GM11168 (cell line): ENCODE results near the gene GBA2.

ENCODE experiments used
- in situ Hi-C: fragments of 300-500 bp; cut with MboI; formaldehyde crosslinking; loops from one replicate; pipeline ENCODE4 v1.12.0; 2022; ENCODE audit warnings: low sequenced_read_pairs; ENCODE audit not compliant: unreplicated experiment

The GBA2 gene

DNA sequence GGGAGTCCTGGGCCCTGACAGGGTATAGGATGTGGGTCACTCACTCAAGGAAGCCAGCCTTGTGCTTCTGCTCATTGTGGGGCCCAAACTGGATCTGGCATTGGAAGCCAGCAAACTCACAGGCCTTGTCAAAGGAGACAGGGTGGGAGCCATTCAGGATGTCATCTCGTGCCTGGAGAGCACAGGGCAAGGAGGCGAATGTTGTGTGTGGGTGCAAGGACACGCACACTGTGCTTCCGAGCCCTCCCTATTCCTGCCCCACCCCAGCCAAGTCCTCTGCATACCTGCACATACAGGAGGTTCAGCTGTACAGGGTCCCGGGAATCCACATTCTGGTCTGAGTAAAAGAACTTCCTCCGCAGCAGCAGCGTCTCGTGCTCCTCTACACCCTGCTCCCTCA lies 25.1 kb downstream of the GBA2 start:
- in situ Hi-C loops = no loop called here

DNA sequence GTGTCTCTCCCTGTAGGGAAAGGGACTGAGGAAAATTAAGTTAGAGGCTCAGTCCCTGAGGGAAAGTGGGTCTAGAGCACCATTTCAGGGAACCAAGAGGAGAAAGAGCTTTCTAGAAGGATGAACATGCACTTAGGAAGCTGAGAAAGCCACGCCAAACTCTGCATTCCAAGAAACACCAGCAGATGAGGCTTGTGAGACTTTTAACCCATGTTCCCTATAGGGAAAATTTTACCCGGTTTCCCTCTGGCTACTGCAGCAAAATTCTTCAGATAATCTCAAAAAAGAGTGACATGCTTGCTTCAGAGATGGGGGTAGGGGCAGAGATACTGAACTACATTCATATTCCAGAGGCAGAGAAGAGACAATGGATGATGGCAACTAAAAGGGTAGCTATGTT lies 25.6 kb downstream of the GBA2 start:
- in situ Hi-C loops = no loop called here

DNA sequence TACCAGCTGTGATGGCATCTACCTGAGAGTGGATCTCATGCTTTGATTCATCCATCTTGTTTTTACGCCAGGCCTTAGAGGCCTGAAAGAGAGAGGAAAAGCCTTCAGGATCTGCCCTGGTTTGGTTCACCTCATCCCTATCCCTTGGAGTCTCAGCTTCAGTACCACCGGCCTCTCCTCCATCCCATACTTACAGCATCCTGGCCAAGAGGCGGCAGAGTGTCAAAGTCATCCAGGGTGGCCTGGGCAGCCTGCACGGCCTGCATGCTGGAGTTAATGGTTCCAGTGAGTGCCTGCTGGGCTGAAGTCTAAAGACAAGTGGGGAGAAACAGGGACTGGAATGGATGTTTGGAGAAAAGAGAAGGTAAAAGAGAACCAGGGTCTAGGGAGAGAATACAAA lies 29.5 kb downstream of the GBA2 start:
- in situ Hi-C loops = no loop called here

DNA sequence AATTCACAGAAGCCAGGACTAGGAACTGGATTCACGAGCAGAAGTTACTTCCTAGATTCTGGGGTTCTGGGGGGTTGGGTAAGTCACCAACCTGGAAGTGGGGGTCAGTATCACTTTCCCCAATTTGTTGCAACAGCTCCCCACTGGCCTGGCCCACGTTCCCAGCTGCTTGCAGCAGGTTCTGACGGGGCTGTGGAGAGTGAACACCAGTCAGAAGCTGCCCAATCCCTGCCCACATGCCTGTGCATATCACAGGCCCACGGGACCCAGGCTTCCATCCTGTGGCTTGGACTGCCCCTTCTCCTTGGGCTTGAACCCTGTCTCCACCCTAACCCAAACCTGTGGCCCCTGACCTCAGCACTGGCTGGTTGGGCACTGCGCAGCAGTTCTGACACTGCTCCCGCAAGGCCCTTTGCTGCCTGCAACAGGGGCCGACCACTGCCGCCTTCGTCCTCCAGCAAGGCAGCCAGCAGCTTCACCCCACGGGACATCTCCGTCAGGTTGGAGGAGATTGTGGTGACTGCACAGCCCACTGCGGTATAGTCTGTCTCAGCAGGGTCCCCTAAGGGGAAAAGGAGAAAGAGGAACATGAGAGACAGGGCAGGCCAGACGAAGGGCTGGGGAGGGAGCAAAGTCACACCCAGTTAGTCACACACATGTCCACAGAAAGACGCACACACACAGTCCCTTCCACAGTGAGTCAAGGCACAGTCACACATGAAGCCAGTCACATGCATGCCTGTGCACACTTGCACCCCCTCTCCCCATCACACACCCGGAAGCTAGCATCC lies 30.1 kb downstream of the GBA2 start:
- in situ Hi-C loops = no loop called here

DNA sequence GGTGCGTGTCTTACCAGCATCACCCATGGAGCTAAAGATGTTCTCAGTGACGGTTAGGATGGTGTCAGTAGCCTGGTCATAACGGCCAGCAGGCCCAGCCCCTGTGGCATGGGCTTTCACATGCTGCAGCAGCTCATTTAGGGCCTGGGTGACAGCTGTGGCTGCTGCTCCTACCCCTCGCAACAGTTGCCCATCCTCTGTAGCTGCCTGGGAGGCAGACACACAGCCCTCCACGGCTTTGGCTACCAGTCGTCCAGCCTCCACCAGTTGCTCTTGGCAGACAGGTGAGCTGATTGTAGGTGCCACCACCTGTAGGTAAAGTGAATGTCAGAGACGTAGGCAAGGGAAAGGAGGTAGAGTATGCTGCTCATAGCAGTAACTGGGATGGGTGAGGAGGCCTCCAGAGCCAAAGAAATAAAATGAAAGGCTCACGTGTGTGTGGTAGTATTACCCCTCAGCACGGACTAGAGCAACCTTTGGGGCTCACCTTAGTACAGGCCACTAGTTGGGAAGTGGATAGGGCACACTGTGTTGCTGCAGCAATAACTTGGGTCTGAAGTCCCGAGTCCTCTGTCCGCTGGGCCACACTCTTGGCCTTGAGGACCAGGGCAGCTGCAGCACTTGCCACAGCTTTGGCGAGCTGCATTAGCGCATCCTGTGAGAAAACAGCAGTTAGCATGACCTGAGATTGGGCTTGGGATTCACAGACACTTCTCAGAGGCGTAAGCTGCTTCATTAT lies 31.7 kb downstream of the GBA2 start:
- in situ Hi-C loops = no loop called here

DNA sequence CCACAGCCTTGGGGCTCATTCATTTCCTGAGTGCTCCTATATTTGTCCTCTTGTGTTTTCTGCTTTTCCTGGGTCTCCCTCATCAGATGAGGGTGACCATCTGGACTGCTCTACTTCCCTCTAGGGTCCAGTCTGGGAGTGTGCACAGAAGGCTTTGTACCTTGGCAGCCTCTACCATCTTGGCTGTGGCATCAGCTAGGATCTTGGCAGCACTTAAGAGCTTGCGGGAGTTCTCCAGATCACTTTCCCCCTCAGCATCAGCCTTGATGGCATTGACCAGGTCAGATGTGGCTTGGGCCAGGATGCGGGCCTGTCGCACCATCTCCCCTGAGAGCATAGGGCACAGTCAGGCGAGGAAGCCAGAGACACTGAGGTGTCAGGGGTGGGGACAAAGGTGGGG lies 32.8 kb downstream of the GBA2 start:
- in situ Hi-C loops = no loop called here

DNA sequence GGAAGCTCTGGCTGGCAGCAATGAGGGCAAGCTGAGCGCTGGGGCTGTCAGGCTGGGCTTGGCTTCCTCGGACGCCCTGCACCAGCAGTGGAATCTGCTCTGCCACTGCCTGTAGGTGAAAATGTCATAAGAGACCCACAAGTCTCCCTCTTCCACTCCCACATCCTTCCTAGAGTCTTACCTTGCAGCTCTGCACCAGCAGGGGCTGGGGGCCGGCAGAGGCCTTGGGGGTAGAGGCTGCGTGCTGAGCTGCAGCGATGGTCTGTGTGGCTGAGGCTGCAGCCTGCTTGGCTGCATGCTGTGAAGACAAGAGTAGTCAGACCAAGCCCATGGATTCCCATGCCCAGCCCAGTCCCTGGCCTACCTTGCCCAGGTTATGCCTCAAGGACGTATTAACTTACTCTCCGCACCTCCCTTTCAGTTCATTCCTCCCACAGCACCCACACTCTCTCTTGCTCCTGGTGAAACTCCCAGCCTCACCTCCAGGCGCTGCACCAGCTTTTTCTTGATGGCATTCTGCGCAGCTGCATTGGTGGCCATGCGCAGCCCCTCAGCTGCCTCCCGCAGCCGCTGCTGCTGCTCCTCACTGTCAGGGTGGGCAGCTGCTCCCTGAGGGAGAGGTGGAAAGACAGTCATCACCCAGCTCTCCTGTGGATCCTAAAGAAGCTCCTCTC lies 34.3 kb downstream of the GBA2 start:
- in situ Hi-C loops = no loop called here

DNA sequence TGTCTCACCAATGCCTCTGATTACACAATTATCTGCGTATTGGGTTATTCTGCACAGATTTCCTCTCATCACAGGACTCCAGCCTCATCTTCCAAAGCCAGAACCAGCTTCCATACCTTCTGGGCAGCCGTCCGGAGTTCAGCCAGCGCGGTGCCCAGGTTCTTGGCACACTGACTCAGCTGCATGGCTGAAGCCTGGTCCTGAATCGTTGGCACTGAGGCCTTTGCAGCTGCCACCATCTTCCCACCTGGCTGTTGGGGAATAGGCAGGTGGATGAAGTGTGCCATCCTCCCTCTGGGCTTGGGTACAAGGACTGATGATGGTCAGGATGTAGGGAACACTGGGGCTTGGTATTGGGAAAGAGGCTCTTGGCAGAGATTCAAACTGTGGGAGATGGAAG lies 34.9 kb downstream of the GBA2 start:
- in situ Hi-C loops = no loop called here

DNA sequence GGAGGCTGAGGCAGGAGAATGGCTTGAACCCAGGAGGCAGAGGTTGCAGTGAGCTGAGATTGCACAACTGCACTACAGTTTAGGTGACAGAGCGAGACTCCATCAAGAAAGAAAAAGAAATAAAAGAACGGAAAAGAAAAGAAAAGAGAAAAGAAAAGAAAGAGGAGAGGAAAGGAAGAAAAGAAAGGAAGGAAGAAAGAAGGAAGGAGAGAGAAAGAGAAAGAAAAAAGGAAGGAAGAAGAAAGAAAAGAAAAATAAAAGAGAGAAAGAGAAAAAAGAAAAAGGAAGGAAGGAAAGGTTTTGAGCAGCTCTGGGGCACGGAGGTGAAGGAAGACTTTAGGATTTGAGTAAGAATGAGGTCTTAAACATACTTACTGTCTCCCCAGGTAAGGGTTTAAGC lies 35.5 kb downstream of the GBA2 start:
- in situ Hi-C loops = no loop called here

DNA sequence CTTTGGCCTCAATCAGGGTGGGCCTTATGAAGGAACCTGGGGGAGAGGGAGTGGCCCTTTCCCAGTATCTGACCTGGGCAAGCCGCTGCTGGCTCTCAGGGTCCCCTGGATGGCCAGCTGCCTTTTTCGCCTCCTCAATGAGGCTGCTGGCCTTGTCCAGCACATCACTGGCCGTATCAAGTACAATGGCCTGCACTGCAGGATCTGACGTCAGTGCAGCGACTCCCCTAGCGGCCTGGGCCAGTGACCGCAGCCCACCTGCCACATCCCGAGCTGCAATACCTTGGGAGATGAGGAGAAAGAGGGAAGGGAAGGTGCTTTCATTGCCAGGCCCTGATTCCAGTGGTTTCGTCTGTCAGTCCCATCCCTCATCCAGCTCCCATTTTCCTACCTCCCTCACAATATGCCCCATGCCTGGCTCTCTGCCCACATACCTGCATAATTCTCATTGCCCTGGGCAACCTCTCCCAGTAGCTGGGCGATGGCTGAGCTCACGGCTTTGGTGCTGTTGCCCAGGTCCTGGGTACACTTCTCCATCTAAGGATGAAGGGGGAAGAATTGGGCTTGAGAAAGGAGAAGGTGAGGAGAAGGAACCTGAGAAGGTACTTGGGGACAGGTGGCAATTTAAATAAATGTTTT lies 36.1 kb downstream of the GBA2 start:
- in situ Hi-C loops = no loop called here

DNA sequence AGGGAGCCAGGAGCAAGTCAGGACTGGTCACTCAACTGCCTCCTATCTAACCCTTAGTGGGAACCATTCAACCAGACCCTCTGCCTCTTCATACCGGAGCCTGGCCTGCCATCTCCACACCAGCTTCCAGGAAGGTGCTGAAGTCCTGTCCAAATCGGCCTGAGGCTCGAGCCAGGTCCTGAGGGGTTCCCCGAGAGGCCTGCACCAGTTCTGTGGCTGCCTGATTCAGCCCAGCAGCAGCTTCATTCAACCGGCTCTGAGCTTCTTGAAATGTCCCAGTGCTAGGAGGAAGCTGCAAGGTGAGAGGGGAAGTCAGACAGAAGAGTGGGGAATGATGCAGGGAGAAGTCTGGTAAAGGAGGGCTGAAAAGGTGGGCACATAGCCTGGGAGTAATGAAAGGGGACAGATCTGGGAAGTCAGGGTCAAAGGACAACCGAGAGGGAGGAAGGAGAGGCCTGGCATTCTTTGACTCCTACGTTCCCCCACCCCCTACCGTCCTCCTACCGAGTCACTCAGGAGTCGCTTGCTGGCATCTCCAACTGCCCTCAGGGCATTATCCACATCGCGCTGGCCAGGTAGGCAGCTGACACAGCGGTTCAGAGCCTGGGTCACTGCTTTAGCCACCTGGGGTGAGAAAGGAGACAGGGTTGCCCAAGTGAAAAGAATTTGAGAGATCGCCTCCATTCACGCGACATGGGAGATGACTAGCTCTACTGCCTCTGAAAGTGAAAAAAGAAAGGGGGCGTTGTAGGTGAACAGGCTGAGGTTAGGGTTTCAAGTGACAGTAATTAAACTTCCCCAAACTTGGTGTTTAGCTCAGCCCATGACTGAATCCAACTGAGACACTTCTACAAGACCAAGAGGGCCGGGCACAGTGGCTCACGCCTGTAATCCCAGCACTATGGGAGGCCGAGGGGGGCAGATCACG lies 37.3 kb downstream of the GBA2 start:
- in situ Hi-C loops = no loop called here

DNA sequence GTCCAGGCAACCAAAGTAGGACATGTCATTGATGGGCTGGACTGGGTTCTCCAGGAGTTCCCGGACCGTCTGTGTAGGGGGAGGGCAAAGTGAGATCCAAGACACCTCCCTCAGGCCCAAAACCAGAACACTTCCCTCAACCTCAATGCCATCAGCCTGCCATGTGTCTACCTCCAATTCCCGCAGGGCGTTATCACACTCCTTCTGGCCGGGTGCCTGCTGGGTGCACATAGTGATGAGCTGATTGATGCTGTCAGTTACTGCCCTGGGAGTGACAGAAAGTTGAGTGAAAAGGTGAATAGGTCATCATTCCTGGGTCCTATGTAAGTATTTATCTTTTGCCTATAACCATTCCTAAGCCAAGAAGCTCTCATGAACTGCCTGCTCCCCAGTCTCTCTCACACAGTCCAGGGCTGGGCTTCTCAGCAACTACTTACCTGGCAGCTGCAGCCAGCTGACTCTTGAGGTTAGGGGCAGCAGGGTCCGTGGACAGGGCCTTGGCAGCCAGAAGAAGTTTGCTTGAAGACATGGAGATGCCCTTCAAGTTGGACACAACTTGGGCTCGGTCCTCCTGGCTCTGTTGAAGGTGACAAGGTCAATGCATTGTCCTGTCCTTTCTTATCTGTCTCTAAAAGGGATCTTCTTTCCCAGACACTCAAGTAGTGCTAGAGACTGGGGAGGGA lies 38.1 kb downstream of the GBA2 start:
- in situ Hi-C loops = no loop called here

DNA sequence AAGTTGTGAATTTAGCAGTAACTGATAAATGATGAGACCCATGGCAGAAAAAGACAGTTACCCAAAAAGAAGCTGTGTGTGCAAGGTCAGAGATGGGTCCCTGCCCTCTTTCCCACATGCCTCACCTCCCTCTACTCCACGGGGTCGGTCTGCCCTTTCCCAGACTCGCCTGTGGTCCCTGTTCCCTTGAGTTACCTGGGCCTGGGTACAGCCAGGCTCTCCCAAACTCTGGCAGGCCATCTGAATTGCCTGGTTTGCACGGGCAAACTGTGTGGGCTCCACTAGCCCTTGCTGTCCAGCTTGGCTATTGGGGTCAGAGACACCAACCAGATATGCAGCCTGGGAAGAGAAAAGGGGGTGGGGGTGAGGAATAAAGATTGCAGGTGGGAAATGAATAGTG lies 40.9 kb downstream of the GBA2 start:
- in situ Hi-C loops = no loop called here

DNA sequence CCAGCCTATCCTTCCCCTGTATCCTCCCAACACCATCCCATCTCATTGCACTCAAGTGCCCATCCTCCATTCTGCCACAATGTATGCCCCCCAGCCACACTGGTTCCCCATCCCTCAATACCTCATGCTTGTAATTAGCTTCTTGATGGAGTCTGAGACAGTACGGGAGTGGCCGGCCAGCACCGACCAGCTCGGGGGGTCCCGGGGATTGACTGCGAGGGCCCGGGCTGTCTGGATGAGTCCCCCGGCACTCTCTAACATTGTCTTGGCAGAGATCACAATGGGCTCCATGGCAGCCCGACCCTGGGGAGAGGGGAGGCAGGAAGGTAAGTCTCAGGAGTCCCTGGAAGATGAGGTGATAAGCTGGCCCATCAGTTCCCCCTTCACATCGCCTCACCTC lies 42.1 kb downstream of the GBA2 start:
- in situ Hi-C loops = no loop called here

DNA sequence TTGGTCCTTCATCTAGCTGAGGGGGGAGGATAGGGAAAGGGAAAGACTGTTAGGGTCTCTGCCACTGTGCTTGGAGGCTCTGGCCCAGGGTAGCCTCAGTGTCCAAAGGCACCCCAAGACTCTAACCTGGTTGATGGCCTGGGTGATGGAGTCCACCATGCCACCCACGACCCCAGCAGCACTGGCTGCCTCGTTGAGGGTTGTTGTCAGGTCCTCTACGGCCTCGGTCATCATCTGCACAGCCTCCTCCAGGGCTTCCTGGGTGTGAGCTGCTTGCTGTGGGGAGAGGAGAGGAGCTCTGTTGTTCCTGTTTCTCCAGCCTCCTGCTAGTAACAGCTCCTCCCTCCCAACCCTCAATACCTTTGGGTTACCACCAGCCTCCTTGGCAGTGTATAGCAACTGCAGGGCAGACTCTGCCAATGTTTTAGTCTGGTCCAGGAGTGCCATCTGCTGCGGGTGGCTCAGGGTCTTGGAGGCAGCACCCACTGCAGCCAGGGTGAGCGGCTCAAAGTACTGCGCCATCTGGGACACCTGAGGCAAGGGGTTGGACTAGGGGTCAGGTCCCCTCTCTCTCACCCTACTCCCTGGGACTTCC lies 43.1 kb downstream of the GBA2 start:
- in situ Hi-C loops = no loop called here

DNA sequence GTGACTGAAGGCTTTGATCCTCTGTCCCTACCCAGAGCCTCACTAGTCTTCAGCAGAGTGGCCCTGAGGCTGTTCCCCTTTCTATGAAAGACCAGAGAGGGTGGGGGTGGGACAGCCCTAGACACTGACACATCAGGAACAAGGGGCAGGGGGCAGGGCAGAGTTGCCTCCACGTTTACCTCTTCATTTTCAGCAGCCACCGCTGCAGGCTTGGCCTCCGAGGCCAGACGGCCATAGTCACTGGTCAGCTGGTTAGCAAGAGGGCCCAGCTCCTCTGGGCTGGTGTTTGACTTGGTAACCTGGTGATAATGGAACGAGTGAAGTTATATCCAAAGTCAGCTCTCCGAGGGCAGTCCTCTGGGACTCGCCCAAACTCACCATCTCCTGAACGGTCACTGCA lies 43.7 kb downstream of the GBA2 start:
- in situ Hi-C loops = no loop called here

DNA sequence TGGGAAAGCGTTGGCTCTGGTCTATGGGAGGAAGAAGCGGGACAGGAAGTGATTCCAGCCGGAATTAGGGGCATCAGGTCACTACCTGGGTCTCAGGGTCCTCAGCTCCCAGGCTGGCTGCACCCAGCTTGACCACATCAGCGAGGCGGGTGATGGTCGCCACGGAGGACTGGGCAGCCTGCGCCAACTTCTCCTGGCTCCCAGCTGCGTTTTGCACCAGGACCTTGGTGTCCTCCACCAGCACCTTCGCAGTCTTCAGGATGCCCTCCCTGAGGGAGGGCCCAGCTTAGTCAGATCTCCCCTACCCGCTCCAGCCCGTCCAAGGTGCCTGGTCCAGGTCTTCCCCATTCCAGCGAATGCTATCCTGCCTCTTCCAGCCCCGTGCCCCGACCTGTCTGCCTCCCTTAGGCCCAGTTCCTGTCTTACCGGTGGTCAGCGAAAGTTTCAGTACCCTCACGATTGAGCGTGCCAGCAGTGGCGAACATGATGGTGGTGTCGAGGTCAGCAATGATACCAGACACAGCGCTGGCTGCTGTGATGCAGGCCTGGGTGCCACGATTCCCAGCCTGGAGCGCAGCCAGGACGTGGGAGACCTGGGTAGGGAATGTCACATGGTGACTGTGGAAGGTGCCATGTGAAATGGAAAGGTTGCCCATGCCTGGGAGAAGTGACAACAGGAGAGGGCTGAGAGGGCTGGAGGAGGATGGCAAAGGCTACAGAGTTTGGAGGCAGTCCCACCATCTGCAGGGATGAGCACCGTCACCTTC lies 44.9 kb downstream of the GBA2 start:
- in situ Hi-C loops = no loop called here

DNA sequence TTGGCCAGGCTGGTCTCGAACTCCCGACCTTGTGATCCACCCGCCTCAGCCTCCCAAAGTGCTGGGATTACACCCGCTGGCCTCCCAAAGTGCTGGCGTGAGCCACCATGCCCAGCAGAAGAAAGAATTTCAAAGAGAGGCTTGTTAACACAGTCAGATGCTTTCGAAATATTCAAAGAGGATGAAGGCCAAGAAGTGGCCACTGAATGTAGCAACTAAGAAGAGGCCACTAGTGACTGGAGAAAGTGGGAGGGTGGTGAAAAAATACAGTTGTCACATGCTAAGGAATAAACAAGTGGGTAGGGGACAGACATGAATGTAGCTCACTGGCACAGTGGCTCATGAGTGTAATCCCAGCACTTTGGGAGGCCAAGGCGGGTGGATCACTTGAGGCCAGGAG lies 46.3 kb downstream of the GBA2 start:
- in situ Hi-C loops = no loop called here
